GM21423 (cell line): ENCODE measurements around the gene SIAE.
A peak's percentile ranks its signal among the peaks of the same experiment; 100 is the strongest.

Source experiments
- ATAC-seq: cut with Tn5 transposase; IDR thresholded peaks from one replicate; pipeline ENCODE4 v1.9.1; 2021; ENCODE audit warnings: mild to moderate bottlenecking, moderate library complexity; ENCODE audit not compliant: unreplicated experiment

Gene SIAE, protein sequence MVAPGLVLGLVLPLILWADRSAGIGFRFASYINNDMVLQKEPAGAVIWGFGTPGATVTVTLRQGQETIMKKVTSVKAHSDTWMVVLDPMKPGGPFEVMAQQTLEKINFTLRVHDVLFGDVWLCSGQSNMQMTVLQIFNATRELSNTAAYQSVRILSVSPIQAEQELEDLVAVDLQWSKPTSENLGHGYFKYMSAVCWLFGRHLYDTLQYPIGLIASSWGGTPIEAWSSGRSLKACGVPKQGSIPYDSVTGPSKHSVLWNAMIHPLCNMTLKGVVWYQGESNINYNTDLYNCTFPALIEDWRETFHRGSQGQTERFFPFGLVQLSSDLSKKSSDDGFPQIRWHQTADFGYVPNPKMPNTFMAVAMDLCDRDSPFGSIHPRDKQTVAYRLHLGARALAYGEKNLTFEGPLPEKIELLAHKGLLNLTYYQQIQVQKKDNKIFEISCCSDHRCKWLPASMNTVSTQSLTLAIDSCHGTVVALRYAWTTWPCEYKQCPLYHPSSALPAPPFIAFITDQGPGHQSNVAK

GRCh38 chr11:124673333-124674167 lies at the start of gene SIAE, which contains the start of gene SPA17:
Gene SIAE, minus strand, starts transcription at chr11:124673739. Its CDS starts 31 bp downstream, at chr11:124673708.
Gene SPA17, plus strand, starts transcription at chr11:124673904. Its CDS starts 1,361 bp downstream, at chr11:124675265.
- peak; percentile 87 for ATAC-seq

- ATAC-seq = no peak
Measured at GRCh38 chr11:124722176-124722575, 48.6 kb upstream of the SIAE start.

DNA sequence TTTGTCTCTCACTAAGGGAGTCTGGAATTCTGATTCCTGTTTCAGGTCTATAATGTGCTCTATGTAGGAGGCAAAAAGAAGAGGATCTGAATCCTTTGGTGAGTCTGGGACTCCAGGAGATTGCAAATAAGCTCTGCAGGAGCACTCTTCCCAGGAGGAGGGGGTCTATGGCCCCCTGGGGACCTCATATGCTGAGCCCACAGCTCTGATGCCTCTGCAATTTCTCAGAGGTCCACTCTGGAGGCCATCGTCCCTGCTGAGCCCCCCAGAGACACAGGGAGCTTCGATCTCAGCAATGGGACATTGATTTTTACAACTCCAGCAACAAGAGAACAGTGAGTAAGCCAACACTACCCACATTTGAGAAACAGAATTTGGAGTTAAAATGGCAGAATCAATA lies 46.0 kb upstream of the SIAE start:
- ATAC-seq = no peak

- ATAC-seq = no peak
Measured at GRCh38 chr11:124718801-124719200, 45.3 kb upstream of the SIAE start.

- ATAC-seq = no peak
Measured at GRCh38 chr11:124717786-124718651, 44.5 kb upstream of the SIAE start.

DNA sequence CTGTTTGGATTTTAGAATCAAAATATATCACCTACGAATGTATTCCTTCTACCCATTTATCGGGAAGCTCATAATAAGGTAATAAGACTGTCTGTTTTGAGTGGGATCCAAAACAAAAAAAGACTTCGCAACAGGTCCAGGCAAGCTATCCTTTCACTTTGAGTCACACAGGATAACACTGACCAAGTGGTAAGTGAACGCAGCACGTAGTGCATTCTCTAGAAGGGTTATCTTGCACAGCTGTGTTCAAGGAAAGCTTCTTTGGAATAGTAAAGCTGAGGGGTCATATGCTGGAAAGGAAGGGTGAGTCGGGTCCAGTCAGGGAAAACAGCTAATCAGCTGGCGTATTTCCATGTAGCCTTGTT lies 43.9 kb upstream of the SIAE start:
- no peak for ATAC-seq

- ATAC-seq = no peak
Measured at GRCh38 chr11:124716591-124716990, 43.1 kb upstream of the SIAE start.

DNA sequence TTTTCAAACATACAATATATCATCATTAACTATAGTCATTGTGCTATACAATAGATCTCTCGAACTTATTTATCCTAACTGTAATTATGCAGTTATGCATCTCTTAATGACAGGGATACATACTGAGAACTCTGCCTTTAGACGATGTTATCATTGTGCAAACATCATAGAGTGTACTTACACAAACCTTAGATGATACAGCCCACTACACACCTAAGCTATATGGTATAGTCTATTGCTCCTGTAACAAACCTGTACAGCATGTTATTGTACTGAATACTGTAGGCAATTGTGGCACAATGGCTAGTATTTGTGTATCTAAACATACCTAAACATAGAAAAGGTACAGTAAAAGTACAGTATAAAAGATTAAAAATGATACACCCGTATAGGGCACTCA lies 38.9 kb upstream of the SIAE start:
- ATAC-seq = no peak

DNA sequence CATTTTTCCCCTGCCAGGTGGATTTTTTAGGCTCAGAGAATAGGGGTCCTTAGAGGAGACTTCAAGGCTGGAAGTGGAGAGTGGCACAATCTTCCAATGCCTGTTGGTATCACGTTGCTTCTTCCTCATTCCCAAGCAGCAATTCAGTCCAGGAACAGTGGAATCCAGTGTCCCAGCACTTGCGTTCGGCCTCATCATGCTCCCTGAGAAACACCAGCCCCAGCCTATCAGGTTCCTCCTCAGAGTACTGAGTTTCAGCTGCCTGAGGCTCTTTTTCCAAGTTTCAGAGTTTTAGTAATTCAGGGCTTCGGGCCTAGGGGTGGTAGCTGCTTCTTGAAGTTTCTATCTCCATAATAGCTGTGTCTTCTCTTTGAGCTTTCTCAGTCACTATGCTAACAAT lies 34.3 kb upstream of the SIAE start:
- ATAC-seq = no peak

DNA sequence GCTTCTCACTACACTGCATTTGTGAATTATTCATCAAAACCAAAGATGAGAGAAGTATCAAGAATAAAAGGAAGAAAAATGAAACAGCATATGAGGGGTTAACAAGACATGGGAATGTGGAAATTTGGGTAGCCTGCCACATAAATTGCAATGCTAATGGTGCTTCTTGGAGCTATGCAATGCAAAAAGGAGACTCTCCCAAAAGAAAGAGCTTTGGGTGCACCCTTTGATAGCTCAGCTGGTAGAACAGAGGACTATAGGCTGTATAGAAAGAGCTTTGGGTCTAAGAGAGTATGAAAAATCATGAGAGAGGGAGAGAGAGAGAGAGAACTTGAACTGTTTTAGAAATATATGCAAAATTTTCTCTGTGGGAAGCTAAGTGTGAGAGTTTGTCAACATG lies 26.5 kb upstream of the SIAE start:
- no peak for ATAC-seq

DNA sequence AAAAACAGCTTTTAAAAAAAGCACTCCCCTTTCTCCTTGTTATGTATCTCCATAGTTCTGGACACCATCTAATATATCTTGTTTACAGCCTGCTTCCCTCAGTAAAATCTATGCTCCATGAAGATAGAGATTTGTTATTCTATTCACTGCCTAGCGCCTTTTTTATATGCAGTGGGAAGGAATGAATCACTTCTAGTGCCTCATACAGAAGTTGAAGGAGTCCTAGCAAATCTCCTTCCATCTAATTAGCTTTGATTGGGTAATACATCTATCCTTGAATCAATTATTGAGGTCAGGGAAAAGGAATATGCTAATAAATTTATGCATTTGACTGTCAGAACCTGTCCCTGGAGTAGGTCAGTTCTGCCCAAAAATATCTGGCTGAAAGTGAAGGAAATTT lies 26.0 kb upstream of the SIAE start:
- ATAC-seq = no peak

DNA sequence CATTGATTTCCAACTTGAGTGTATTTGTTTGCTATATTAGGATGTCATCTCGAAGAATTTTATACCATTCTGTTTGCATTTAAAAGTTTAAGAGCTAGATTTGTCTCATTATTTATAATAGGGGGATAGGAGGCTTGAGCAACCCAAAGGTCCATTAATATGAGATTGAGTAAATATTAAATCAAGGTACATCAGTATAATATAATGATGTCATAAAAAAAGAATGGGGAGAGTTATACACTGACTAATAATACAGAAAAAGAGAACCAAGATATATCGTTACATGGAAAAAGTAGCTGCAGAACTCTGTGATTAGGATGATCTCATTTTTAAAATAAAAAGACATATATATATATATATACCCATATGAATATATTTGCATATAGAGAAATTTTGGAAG lies 19.6 kb upstream of the SIAE start:
- no peak for ATAC-seq

- ATAC-seq = no peak
Measured at GRCh38 chr11:124682443-124682842, 8.9 kb upstream of the SIAE start.

GRCh38 chr11:124681421-124681820 lies 7.9 kb upstream of the SIAE start:
- ATAC-seq = no peak

DNA sequence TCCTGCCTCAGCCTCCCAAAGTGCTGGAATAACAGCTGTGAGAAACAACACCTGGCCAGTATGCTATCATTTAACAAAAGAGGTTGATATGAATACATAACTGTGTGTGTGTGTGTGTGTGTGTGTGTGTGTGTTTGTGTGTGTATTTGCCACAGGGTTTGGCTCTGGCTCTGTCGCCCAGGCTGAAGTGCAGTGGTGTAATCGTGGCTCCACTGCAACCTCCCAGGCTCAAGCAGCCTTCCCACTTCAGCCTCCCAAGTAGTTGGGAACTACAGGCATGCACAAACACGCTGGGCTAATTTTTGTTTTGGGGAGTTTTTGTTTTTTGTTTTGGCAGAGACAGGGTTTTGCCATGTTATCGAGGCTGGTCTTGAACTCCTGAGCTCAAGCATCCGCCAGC lies 4.9 kb upstream of the SIAE start:
- no peak for ATAC-seq

- ATAC-seq = no peak
Measured at GRCh38 chr11:124676386-124676785, 2.8 kb upstream of the SIAE start.

- ATAC-seq = no peak
Measured at GRCh38 chr11:124674571-124674970, 1.0 kb upstream of the SIAE start.

DNA sequence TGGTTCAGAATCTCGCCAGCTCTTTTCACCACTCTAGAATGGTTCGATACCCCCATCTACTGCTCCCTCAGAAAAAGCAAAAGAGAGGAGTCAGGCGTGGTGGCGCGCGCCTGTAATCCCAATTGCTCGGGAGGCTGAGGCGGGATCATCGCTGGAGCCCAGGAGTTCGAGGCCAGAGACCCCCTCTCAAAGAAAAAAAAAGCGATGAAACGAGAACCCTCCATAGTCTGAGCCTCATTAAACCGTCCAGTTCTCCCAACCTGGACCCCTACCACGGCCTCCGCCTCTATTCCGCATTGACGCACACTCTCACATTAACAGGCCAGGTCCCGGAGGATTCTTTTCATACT lies 604 bp upstream of the SIAE start:
- ATAC-seq = no peak

- ATAC-seq = no peak
Measured at GRCh38 chr11:124672536-124673215, 863 bp downstream of the SIAE start.

- ATAC-seq = no peak
Measured at GRCh38 chr11:124670732-124671131, 2.8 kb downstream of the SIAE start.
